Panc1 (cell line): ENCODE data around the gene GPR31. TPM values are rescaled to one million over a fixed set of nuclear protein-coding genes. Genes with fewer than 3 reads are reported as not detected.
"Not testable (repeated sequence)": the region's sequence is repeated elsewhere in the genome, so short reads cannot be mapped to it uniquely, and the experiment has no call there.

Experiments
- ATAC-seq: fragments of 200-7000 bp; cut with Tn5 transposase; 2 replicates; pipeline ENCODE4 v1.9.1; 2020; ENCODE audit warnings: mild to moderate bottlenecking, moderate library complexity
- BruUV-seq: library from RNA; stranded (reverse); fragments of 400-500 nt; replicated peaks from 2 replicates; lab custom pipeline; 2021; lab: Mats Ljungman, UMichigan
- CTCF ChIA-PET: fragments of 300-600 bp; sonication (Branson Sonifier 250); formaldehyde crosslinking; loops from one replicate; lab custom pipeline; 2022; ENCODE audit warnings: antibody characterized with exemption; lab: Charles Lee
- POLR2A ChIA-PET: fragments of 300-600 bp; sonication (Branson Sonifier 250); formaldehyde crosslinking; loops from one replicate; lab custom pipeline; 2022; ENCODE audit warnings: antibody characterized with exemption; lab: Charles Lee
- DNase-seq: peaks from one replicate; pipeline ENCODE4 v3.0.0-alpha.2; 2010; ENCODE audit warnings: low read depth, low spot score
- H3K27ac ChIP-seq: 2 replicates; pipeline ENCODE4 v1.5.1; 2011; ENCODE audit warnings: mild to moderate bottlenecking, low read length, inconsistent platforms
- H3K27me3 ChIP-seq: fragments of 200-500 bp; sonication (Bioruptor generic); 2 replicates; pipeline ENCODE4 v1.6.0; 2014; ENCODE audit warnings: low read length, inconsistent platforms; ENCODE audit not compliant: control insufficient read depth, insufficient read depth
- H3K36me3 ChIP-seq: fragments of 200-500 bp; sonication (Bioruptor generic); 2 replicates; pipeline ENCODE4 v1.5.1; 2014; ENCODE audit warnings: inconsistent platforms, mild to moderate bottlenecking, low read length, moderate library complexity; ENCODE audit not compliant: control insufficient read depth, insufficient read depth
- H3K4me1 ChIP-seq: 2 replicates; pipeline ENCODE4 v1.5.1; 2011; ENCODE audit warnings: inconsistent platforms, mild to moderate bottlenecking, low read length, moderate library complexity; ENCODE audit not compliant: control insufficient read depth, insufficient read depth
- H3K4me3 ChIP-seq, 2 experiments: 2 replicates each; pipeline ENCODE4 v1.5.1; 2011 to 2012; ENCODE audit warnings: low read depth in 2 of 2, low read length in 2 of 2, mild to moderate bottlenecking in 2 of 2, inconsistent platforms in 1 of 2, moderate library complexity in 1 of 2
- H3K9me3 ChIP-seq: fragments of 200-500 bp; sonication (Bioruptor generic); 2 replicates; pipeline ENCODE4 v1.5.1; 2014; ENCODE audit warnings: low read depth, mild to moderate bottlenecking, inconsistent platforms, low read length, moderate library complexity; ENCODE audit not compliant: control insufficient read depth, insufficient read depth
- POLR2AphosphoS5 ChIP-seq: IDR thresholded peaks from 2 replicates; pipeline ENCODE4 v1.6.1; 2012; ENCODE audit warnings: mild to moderate bottlenecking, low read depth, low read length, moderate library complexity
- REST ChIP-seq, 2 experiments: IDR thresholded peaks; 2 replicates each; pipeline ENCODE4 v1.6.1; 2011 to 2012; ENCODE audit warnings: low read depth in 2 of 2, control low read depth in 1 of 2, low read length in 1 of 2, mild to moderate bottlenecking in 1 of 2, moderate library complexity in 1 of 2; ENCODE audit not compliant: insufficient read depth in 1 of 2
- SIN3A ChIP-seq: IDR thresholded peaks from 2 replicates; pipeline ENCODE4 v1.6.1; 2012; ENCODE audit warnings: low read depth, mild to moderate bottlenecking, low read length, moderate library complexity, borderline replicate concordance; ENCODE audit not compliant: insufficient read depth
- TCF7L2 ChIP-seq: IDR thresholded peaks from 2 replicates; pipeline ENCODE4 v1.6.1; 2011; ENCODE audit warnings: mild to moderate bottlenecking, low read depth, low read length, inconsistent platforms
- in situ Hi-C: cut with HindIII; loops from 2 replicates; pipeline ENCODE4 v1.10.0; 2016; ENCODE audit warnings: low sequenced_read_pairs, low pct_unique_long_range_greater_than_20kb
- intact Hi-C: fragments of 100-400 bp; cut with micrococcal nuclease; formaldehyde crosslinking; loops from one replicate; pipeline ENCODE4 v1.10.0; 2022; ENCODE audit not compliant: unreplicated experiment
- total RNA-seq: library from RNA; stranded (reverse); gene quantifications from one replicate; pipeline ENCODE4 v1.2.1, GENCODE V29; 2021; ENCODE audit not compliant: unreplicated experiment
- TF ChIP-seq, protein P1 (sequence below): fragments of 450-650 bp; IDR thresholded peaks from 2 replicates; pipeline ENCODE4 v1.5.1; 2017; ENCODE audit warnings: mild to moderate bottlenecking

Gene GPR31
- total RNA-seq, 1 experiment from 2014 or later = not detected

- H3K27me3 ChIP-seq, H3K4me1 ChIP-seq, BruUV-seq, H3K27ac ChIP-seq, H3K9me3 ChIP-seq, in situ Hi-C loops, H3K4me3 ChIP-seq, POLR2A ChIA-PET, H3K36me3 ChIP-seq, intact Hi-C loops: not testable (repeated sequence)
- DNase-seq (peak; percentile 20), ATAC-seq (peak; percentile 98)
- CTCF ChIA-PET = interaction anchor here (0.6 kb wide), 1 partner anchor 14 kb away, joined by 12 read pairs; no protein-coding TSS in a partner anchor
These were observed 46.2 kb upstream of the GPR31 start for GRCh38 chr6:167204059-167204348.

GRCh38 chr6:167203261-167204058 lies 45.7 kb upstream of the GPR31 start:
- intact Hi-C loops, in situ Hi-C loops, H3K9me3 ChIP-seq, H3K27me3 ChIP-seq, H3K36me3 ChIP-seq, H3K27ac ChIP-seq, CTCF ChIA-PET, POLR2A ChIA-PET, H3K4me1 ChIP-seq, DNase-seq, BruUV-seq: not testable (repeated sequence)
- ATAC-seq = peak; percentile 74
- peak overlapping the region in 1 of 2 experiments; percentile 23; a peak in 2 of 4 replicates for H3K4me3 ChIP-seq

DNA sequence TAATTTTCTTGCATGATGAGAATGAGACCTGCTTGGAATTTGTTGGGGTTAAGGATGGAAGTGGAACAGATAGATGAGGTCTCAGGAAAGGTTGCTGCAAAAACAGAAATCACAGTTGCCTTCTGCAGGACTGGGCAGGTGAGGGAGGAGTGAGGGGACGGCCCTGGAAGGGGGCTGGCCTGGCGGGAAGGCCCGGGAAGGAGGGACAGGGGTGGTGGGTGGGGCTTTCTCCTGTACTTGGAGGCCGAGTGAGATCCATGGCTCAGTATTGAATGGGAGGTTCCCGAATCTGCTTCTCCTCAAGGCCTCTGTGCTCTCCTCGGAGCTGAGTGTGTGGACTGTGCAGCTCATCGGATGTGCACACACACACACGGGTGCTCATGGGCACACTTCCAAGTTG lies 44.8 kb upstream of the GPR31 start:
- H3K9me3 ChIP-seq, H3K27me3 ChIP-seq, BruUV-seq, CTCF ChIA-PET, H3K4me3 ChIP-seq, H3K4me1 ChIP-seq, intact Hi-C loops, H3K27ac ChIP-seq, DNase-seq, H3K36me3 ChIP-seq, POLR2A ChIA-PET, in situ Hi-C loops: not testable (repeated sequence)
- ATAC-seq = peak; percentile 1; the same call in 1 of the 2 replicates

DNA sequence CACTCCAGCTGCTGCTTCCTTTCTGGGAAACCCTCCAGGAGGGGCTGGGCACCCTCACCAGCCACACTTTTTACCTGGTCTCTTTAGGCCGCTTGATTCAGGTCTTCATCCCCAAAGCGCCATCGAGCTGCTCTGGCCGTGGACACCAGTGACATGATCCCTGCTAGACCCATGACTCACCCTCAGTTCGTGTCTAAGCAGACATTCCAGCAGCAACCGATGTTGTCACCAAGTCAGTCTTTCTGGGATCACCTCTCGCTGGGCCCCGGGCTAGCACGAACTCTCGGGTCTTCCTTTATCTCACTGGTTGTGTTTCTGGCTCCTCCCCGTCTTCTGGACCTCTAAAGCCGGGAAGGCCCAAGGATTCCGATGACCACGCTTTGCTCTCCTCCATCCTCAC lies 43.0 kb upstream of the GPR31 start:
- Histone ChIP-seq H3K27ac (no peak overlapping the region), H3K4me3 (no peak overlapping the region), H3K36me3 (no peaks in the 10 kb centered on the region), H3K9me3 (no peaks in the 10 kb centered on the region), H3K4me1 (0 out of 2 replicates have a peak, but pooled peaks cover 3% of the 10 kb centered on the region), H3K27me3 (no peaks in the 10 kb centered on the region)
- BruUV-seq = no TSS peak
- ATAC-seq (no peak), DNase-seq (no peak)
- intact Hi-C loops (no loop called here), in situ Hi-C loops (no loop called here)
- no peak for TF ChIP-seq REST (IDR thresholded peaks at IDR 0.05; ENCODE audit: insufficient read depth in 1 of 2, low read depth in 2 of 2, low read length in 1 of 2)
- TF ChIP-seq SIN3A = no peak
- TF ChIP-seq POLR2AphosphoS5 = no peak
- no peak for TF ChIP-seq TCF7L2
- TF ChIP-seq, protein P1, sequence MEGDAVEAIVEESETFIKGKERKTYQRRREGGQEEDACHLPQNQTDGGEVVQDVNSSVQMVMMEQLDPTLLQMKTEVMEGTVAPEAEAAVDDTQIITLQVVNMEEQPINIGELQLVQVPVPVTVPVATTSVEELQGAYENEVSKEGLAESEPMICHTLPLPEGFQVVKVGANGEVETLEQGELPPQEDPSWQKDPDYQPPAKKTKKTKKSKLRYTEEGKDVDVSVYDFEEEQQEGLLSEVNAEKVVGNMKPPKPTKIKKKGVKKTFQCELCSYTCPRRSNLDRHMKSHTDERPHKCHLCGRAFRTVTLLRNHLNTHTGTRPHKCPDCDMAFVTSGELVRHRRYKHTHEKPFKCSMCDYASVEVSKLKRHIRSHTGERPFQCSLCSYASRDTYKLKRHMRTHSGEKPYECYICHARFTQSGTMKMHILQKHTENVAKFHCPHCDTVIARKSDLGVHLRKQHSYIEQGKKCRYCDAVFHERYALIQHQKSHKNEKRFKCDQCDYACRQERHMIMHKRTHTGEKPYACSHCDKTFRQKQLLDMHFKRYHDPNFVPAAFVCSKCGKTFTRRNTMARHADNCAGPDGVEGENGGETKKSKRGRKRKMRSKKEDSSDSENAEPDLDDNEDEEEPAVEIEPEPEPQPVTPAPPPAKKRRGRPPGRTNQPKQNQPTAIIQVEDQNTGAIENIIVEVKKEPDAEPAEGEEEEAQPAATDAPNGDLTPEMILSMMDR = no peak
- ChIA-PET POLR2A (no interaction called here), CTCF (no interaction called here)

- peak; percentile 52; the same call in 1 of the 2 replicates for ATAC-seq
- H3K36me3 ChIP-seq, H3K27ac ChIP-seq, H3K4me3 ChIP-seq, H3K4me1 ChIP-seq, POLR2A ChIA-PET, CTCF ChIA-PET, in situ Hi-C loops, DNase-seq, H3K9me3 ChIP-seq, BruUV-seq, H3K27me3 ChIP-seq: not testable (repeated sequence)
- intact Hi-C loops = loop anchor here (10.0 kb wide), 1 partner anchor 89 kb away; no protein-coding TSS in a partner anchor
These were observed 38.3 kb upstream of the GPR31 start for GRCh38 chr6:167195941-167196610.
